OCI-M1 (cell line): ENCODE measurements around the gene TSEN2.

ENCODE experiments used
- DNase-seq: peaks from one replicate; lab custom pipeline; 2025; lab: John Stamatoyannopoulos, UW

TSEN2 gene

GRCh38 chr3:12553921-12554391 lies 69.7 kb downstream of the TSEN2 start:
- peak; percentile 86 for DNase-seq

GRCh38 chr3:12556314-12556689 lies 72.0 kb downstream of the TSEN2 start:
- DNase-seq, result no peak

- peak; percentile 93 for DNase-seq
Measured at GRCh38 chr3:12556690-12557472, 72.6 kb downstream of the TSEN2 start, which contains the start of gene MKRN2. MKRN2 (plus strand) TSS chr3:12557087; CDS start chr3:12557151, 64 bp downstream.

GRCh38 chr3:12557473-12558100 lies 73.3 kb downstream of the TSEN2 start:
- peak; percentile 64 for DNase-seq

- no peak for DNase-seq
Measured at GRCh38 chr3:12558706-12559105, 74.4 kb downstream of the TSEN2 start.

GRCh38 chr3:12559520-12559919 lies 75.2 kb downstream of the TSEN2 start:
- no peak for DNase-seq

GRCh38 chr3:12560505-12561190 lies 76.4 kb downstream of the TSEN2 start:
- no peak for DNase-seq

- DNase-seq, result no peak
Measured at GRCh38 chr3:12561397-12561796, 77.1 kb downstream of the TSEN2 start.

GRCh38 chr3:12562451-12562850 lies 78.2 kb downstream of the TSEN2 start:
- no peak for DNase-seq

GRCh38 chr3:12566976-12567375 lies 82.7 kb downstream of the TSEN2 start:
- DNase-seq, result no peak

- DNase-seq, result no peak
Measured at GRCh38 chr3:12568747-12569146, 84.5 kb downstream of the TSEN2 start.

- no peak for DNase-seq
Measured at GRCh38 chr3:12569836-12570235, 85.6 kb downstream of the TSEN2 start.

- DNase-seq, result no peak
Measured at GRCh38 chr3:12571986-12572385, 87.7 kb downstream of the TSEN2 start.

GRCh38 chr3:12574131-12574530 lies 89.9 kb downstream of the TSEN2 start:
- DNase-seq, result no peak

- no peak for DNase-seq
Measured at GRCh38 chr3:12574661-12575060, 90.4 kb downstream of the TSEN2 start.

GRCh38 chr3:12577379-12577778 lies 93.1 kb downstream of the TSEN2 start:
- DNase-seq, result no peak

GRCh38 chr3:12578742-12579141 lies 94.5 kb downstream of the TSEN2 start:
- no peak for DNase-seq

- no peak for DNase-seq
Measured at GRCh38 chr3:12579456-12579855, 95.2 kb downstream of the TSEN2 start.

GRCh38 chr3:12579905-12580304 lies 95.6 kb downstream of the TSEN2 start:
- no peak for DNase-seq

GRCh38 chr3:12582730-12583129 lies 98.5 kb downstream of the TSEN2 start:
- no peak for DNase-seq
